Measurements from ENCODE around the gene IER5. TPM values are rescaled to one million over a fixed set of nuclear protein-coding genes. Genes with fewer than 3 reads are reported as not detected.
A peak's percentile ranks its signal among the peaks of the same experiment; 100 is the strongest.

The IER5 gene
- total and polyA plus RNA-seq, 2 donors (not counting 1 experiment from before 2014, with no cell fraction given), result 98.1 to 166 TPM

- no peak for DNase-seq
- H3K36me3 ChIP-seq (replicated peaks in 1 of 2; ENCODE audit: control extremely low read depth in 1 of 2, control insufficient read depth in 1 of 2, extremely low read depth in 1 of 2, insufficient read depth in 2 of 2, low read length in 1 of 2), result no peaks in the 10 kb centered on the region
- no peaks in the 10 kb centered on the region for H4K20me1 ChIP-seq (ENCODE audit: control insufficient read depth, insufficient read depth, low read length, poor library complexity, severe bottlenecking)
- H3K27me3 ChIP-seq (replicated peaks in 1 of 4; ENCODE audit: control extremely low read depth in 1 of 4, control insufficient read depth in 3 of 4, insufficient read depth in 4 of 4, low read length in 3 of 4), result no peaks in the 10 kb centered on the region
- 18% methylated on average over 4 of the region's 8 CpGs for WGBS (ENCODE audit: insufficient coverage)
- peaks cover 95% of the 10 kb centered on the region for H3K4me1 Mint-ChIP-seq
- intact Hi-C loops (cut with micrococcal nuclease), result no loop called here
- H3K9me3 ChIP-seq (ENCODE audit: control extremely low read depth in 1 of 3, control insufficient read depth in 2 of 3, insufficient read depth in 1 of 3, low read length in 2 of 3), result peaks cover 0 to 7% (median 0%) of the 10 kb centered on the region in 3 donors
- peak overlapping the region; percentile 99 for H3K27ac Mint-ChIP-seq
- no peak overlapping the region for H3K4me3 ChIP-seq (ENCODE audit: control extremely low read depth in 1 of 5, extremely low read depth in 1 of 5, insufficient read depth in 1 of 5, low read depth in 2 of 5, low read length in 4 of 5)
- H3K4me3 Mint-ChIP-seq, result peak overlapping the region; percentile 70
- H3K9me3 Mint-ChIP-seq (ENCODE audit: insufficient read depth), result no peaks in the 10 kb centered on the region
- no peak overlapping the region for H3K9ac ChIP-seq (ENCODE audit: low read length)
- peak overlapping the region; percentile 71 for H3K4me2 ChIP-seq (replicated peaks; ENCODE audit: low read depth, low read length, poor library complexity, severe bottlenecking)
- TF ChIP-seq EZH2 (IDR thresholded peaks at IDR 0.05; ENCODE audit: borderline replicate concordance, insufficient read depth, low read depth, low read length, poor library complexity, severe bottlenecking), result no peak
- TF ChIP-seq CTCF (IDR thresholded peaks at IDR 0.05), result no peak
- ATAC-seq (ENCODE audit: low read depth), result no peak
- H3K27me3 Mint-ChIP-seq, result no peaks in the 10 kb centered on the region
- no peak overlapping the region for H2AFZ ChIP-seq (ENCODE audit: insufficient read depth, low read depth, low read length, poor library complexity, severe bottlenecking)
- ChIA-PET CTCF (interaction anchor here (0.6 to 20.8 kb wide), 6 partner anchors 12 to 1890 kb away, joined by 3 to 672 read pairs (median 8); partner anchors contain the start of gene IER5), POLR2A (interaction anchor here (0.6 to 7.2 kb wide), 3 partner anchors 32 to 53 kb away, joined by 3 to 109 read pairs (median 40); partner anchors contain the start of gene IER5)
- peaks cover 77 to 85% of the 10 kb centered on the region in 2 donors for H3K4me1 ChIP-seq (ENCODE audit: control insufficient read depth in 2 of 2, insufficient read depth in 2 of 2, low read length in 2 of 2)
- peaks cover 9% of the 10 kb centered on the region for H3K79me2 ChIP-seq (ENCODE audit: control insufficient read depth, insufficient read depth, low read length)
- H3K27ac ChIP-seq (ENCODE audit: low read length in 2 of 2), result peak overlapping the region in 1 of 2 donors; percentile 92
Measured at GRCh38 chr1:181136738-181137122, 48.2 kb downstream of the IER5 start.

DNA sequence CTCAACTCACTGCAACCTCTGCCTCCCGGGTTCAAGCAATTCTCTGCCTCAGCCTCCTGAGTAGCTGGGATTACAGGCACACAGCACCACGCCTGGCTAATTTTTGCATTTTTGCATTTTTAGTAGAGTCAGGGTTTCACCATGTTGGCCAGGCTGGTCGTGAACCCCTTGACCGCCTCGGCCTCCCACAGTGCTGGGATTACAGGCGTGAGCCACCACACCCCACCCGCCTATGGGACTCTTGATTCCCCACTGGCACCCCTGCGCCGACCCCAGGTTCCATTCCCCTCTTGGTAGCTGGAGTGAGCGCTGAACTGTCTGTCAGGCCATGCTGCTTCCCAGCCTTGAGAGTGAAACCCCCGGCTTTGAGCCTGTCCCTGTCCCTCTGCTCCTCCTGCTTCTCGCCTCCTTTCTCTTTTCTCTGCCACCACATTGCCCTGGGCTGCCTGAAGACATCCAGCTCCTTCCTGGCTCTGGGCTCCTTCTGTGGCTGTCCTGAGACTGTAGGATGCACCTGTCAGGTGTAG lies 48.8 kb downstream of the IER5 start:
- Histone ChIP-seq H3K9ac (ENCODE audit: low read length) (no peak overlapping the region), H3K27ac (ENCODE audit: low read length in 2 of 2) (no peak overlapping the region), H3K4me3 (ENCODE audit: control extremely low read depth in 1 of 5, extremely low read depth in 1 of 5, insufficient read depth in 1 of 5, low read depth in 2 of 5, low read length in 4 of 5) (no peak overlapping the region), H3K36me3 (replicated peaks in 1 of 2; ENCODE audit: control extremely low read depth in 1 of 2, control insufficient read depth in 1 of 2, extremely low read depth in 1 of 2, insufficient read depth in 2 of 2, low read length in 1 of 2) (no peaks in the 10 kb centered on the region), H3K27me3 (replicated peaks in 1 of 4; ENCODE audit: control extremely low read depth in 1 of 4, control insufficient read depth in 3 of 4, insufficient read depth in 4 of 4, low read length in 3 of 4) (no peaks in the 10 kb centered on the region), H2AFZ (ENCODE audit: insufficient read depth, low read depth, low read length, poor library complexity, severe bottlenecking) (no peak overlapping the region), H3K79me2 (ENCODE audit: control insufficient read depth, insufficient read depth, low read length) (peaks cover 11% of the 10 kb centered on the region), H3K4me2 (replicated peaks; ENCODE audit: low read depth, low read length, poor library complexity, severe bottlenecking) (no peak overlapping the region), H4K20me1 (ENCODE audit: control insufficient read depth, insufficient read depth, low read length, poor library complexity, severe bottlenecking) (no peaks in the 10 kb centered on the region), H3K9me3 (ENCODE audit: control extremely low read depth in 1 of 3, control insufficient read depth in 2 of 3, insufficient read depth in 1 of 3, low read length in 2 of 3) (peaks cover 0 to 7% (median 0%) of the 10 kb centered on the region in 3 donors), H3K4me1 (ENCODE audit: control insufficient read depth in 2 of 2, insufficient read depth in 2 of 2, low read length in 2 of 2) (peaks cover 78 to 85% of the 10 kb centered on the region in 2 donors)
- Mint-ChIP-seq H3K27ac (peak overlapping the region; percentile 99), H3K9me3 (ENCODE audit: insufficient read depth) (no peaks in the 10 kb centered on the region), H3K4me3 (peak overlapping the region; percentile 70), H3K27me3 (no peaks in the 10 kb centered on the region), H3K4me1 (peaks cover 96% of the 10 kb centered on the region)
- TF ChIP-seq EZH2 (IDR thresholded peaks at IDR 0.05; ENCODE audit: borderline replicate concordance, insufficient read depth, low read depth, low read length, poor library complexity, severe bottlenecking) (no peak), CTCF (IDR thresholded peaks at IDR 0.05) (no peak)
- intact Hi-C loops (cut with micrococcal nuclease), result no loop called here
- WGBS (ENCODE audit: insufficient coverage), result 90% methylated on average over 12 of the region's 12 CpGs
- ATAC-seq (ENCODE audit: low read depth) (no peak), DNase-seq (no peak)
- ChIA-PET CTCF (interaction anchor here (3.1 to 20.8 kb wide), 2 partner anchors 33 to 49 kb away, joined by 32 to 672 read pairs; partner anchors contain the start of gene IER5), POLR2A (interaction anchor here (7.2 kb wide), 1 partner anchor 48 kb away, joined by 109 read pairs; the partner anchor contains the start of gene IER5)
